Peyer's patch (tissue), 4 donors: Measurements from ENCODE around the gene NEK6.

ENCODE experiments used
- POLR2A ChIP-seq, 2 donors: fragments of 450-650 bp; IDR thresholded peaks; one replicate each; pipeline ENCODE4 v1.5.1; 2017; ENCODE audit warnings: antibody characterized with exemption in 2 of 2, mild to moderate bottlenecking in 2 of 2, moderate library complexity in 2 of 2
- TF ChIP-seq, protein P1 (sequence below), 6 experiments: fragments of 450-650 bp in 4 of 6; fragments of 200-600 bp in 2 of 6; sonication (generic) in 1 of 6; IDR thresholded peaks; one replicate each; pipeline ENCODE4 v1.5.1; 2017 to 2019; ENCODE audit warnings: antibody characterized with exemption in 6 of 6, mild to moderate bottlenecking in 3 of 6, moderate library complexity in 1 of 6

- no peak for TF ChIP-seq POLR2A (IDR thresholded peaks at IDR 0.05)
- TF ChIP-seq, protein P1, sequence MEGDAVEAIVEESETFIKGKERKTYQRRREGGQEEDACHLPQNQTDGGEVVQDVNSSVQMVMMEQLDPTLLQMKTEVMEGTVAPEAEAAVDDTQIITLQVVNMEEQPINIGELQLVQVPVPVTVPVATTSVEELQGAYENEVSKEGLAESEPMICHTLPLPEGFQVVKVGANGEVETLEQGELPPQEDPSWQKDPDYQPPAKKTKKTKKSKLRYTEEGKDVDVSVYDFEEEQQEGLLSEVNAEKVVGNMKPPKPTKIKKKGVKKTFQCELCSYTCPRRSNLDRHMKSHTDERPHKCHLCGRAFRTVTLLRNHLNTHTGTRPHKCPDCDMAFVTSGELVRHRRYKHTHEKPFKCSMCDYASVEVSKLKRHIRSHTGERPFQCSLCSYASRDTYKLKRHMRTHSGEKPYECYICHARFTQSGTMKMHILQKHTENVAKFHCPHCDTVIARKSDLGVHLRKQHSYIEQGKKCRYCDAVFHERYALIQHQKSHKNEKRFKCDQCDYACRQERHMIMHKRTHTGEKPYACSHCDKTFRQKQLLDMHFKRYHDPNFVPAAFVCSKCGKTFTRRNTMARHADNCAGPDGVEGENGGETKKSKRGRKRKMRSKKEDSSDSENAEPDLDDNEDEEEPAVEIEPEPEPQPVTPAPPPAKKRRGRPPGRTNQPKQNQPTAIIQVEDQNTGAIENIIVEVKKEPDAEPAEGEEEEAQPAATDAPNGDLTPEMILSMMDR (IDR thresholded peaks at IDR 0.05) = no peak
These were observed 126.5 kb downstream of the NEK6 start for GRCh38 chr9:124384210-124384609.
